ENCODE measurements around the gene NSRP1.
"Not testable (repeated sequence)": the region's sequence is repeated elsewhere in the genome, so short reads cannot be mapped to it uniquely, and the experiment has no call there.

The NSRP1 gene

GRCh38 chr17:30130121-30130520 lies 13.5 kb downstream of the NSRP1 start:
- H3K9ac ChIP-seq (ENCODE audit: low read depth, low read length) = no peak overlapping the region
- no peaks in the 10 kb centered on the region for H3K27me3 ChIP-seq (ENCODE audit: insufficient read depth, low read length)
- no peak overlapping the region for H3K4me3 ChIP-seq (ENCODE audit: low read length)
- peak overlapping the region; percentile 55 for H3K27ac ChIP-seq (ENCODE audit: low read length)
- peaks cover 62% of the 10 kb centered on the region for H3K36me3 ChIP-seq (ENCODE audit: insufficient read depth, low read depth, low read length)
- H3K4me1 ChIP-seq (ENCODE audit: insufficient read depth, low read length) = peaks cover 11% of the 10 kb centered on the region; the same call in 1 of the 2 replicates
- no peaks in the 10 kb centered on the region for H3K9me3 ChIP-seq (ENCODE audit: insufficient read depth, low read depth, low read length)

GRCh38 chr17:30132615-30133014 lies 16.0 kb downstream of the NSRP1 start:
- Histone ChIP-seq H3K4me1 (ENCODE audit: insufficient read depth, low read length) (peaks cover 11% of the 10 kb centered on the region; the same call in 1 of the 2 replicates), H3K9ac (ENCODE audit: low read depth, low read length) (no peak overlapping the region), H3K27me3 (ENCODE audit: insufficient read depth, low read length) (no peaks in the 10 kb centered on the region), H3K27ac (ENCODE audit: low read length) (no peak overlapping the region), H3K9me3 (ENCODE audit: insufficient read depth, low read depth, low read length) (no peaks in the 10 kb centered on the region), H3K4me3 (ENCODE audit: low read length) (no peak overlapping the region), H3K36me3 (ENCODE audit: insufficient read depth, low read depth, low read length) (peaks cover 56% of the 10 kb centered on the region)

GRCh38 chr17:30133197-30133596 lies 16.6 kb downstream of the NSRP1 start:
- Histone ChIP-seq H3K27me3 (ENCODE audit: insufficient read depth, low read length) (no peaks in the 10 kb centered on the region), H3K9ac (ENCODE audit: low read depth, low read length) (no peak overlapping the region), H3K27ac (ENCODE audit: low read length) (no peak overlapping the region), H3K9me3 (ENCODE audit: insufficient read depth, low read depth, low read length) (no peaks in the 10 kb centered on the region), H3K36me3 (ENCODE audit: insufficient read depth, low read depth, low read length) (peaks cover 56% of the 10 kb centered on the region), H3K4me3 (ENCODE audit: low read length) (no peak overlapping the region), H3K4me1 (ENCODE audit: insufficient read depth, low read length) (peaks cover 11% of the 10 kb centered on the region; the same call in 1 of the 2 replicates)

- peaks cover 45% of the 10 kb centered on the region for H3K36me3 ChIP-seq (ENCODE audit: insufficient read depth, low read depth, low read length)
- no peak overlapping the region for H3K4me3 ChIP-seq (ENCODE audit: low read length)
- H3K4me1 ChIP-seq (ENCODE audit: insufficient read depth, low read length) = peaks cover 11% of the 10 kb centered on the region; the same call in 1 of the 2 replicates
- no peak overlapping the region for H3K9ac ChIP-seq (ENCODE audit: low read depth, low read length)
- H3K9me3 ChIP-seq (ENCODE audit: insufficient read depth, low read depth, low read length) = no peaks in the 10 kb centered on the region
- H3K27me3 ChIP-seq (ENCODE audit: insufficient read depth, low read length) = no peaks in the 10 kb centered on the region
- no peak overlapping the region for H3K27ac ChIP-seq (ENCODE audit: low read length)
Measured at GRCh38 chr17:30134551-30134950, 17.9 kb downstream of the NSRP1 start.

GRCh38 chr17:30137158-30137557 lies 20.5 kb downstream of the NSRP1 start:
- Histone ChIP-seq H3K27me3 (ENCODE audit: insufficient read depth, low read length) (no peaks in the 10 kb centered on the region), H3K9me3 (ENCODE audit: insufficient read depth, low read depth, low read length) (no peaks in the 10 kb centered on the region), H3K36me3 (ENCODE audit: insufficient read depth, low read depth, low read length) (peaks cover 45% of the 10 kb centered on the region), H3K4me3 (ENCODE audit: low read length) (no peak overlapping the region), H3K9ac (ENCODE audit: low read depth, low read length) (no peak overlapping the region), H3K4me1 (ENCODE audit: insufficient read depth, low read length) (no peaks in the 10 kb centered on the region), H3K27ac (ENCODE audit: low read length) (no peak overlapping the region)

- not testable (repeated sequence) for H3K27me3 ChIP-seq (ENCODE audit: insufficient read depth, low read length); H3K36me3 ChIP-seq (ENCODE audit: insufficient read depth, low read depth, low read length); H3K9ac ChIP-seq (ENCODE audit: low read depth, low read length); H3K27ac ChIP-seq (ENCODE audit: low read length); H3K4me3 ChIP-seq (ENCODE audit: low read length); H3K4me1 ChIP-seq (ENCODE audit: insufficient read depth, low read length); H3K9me3 ChIP-seq (ENCODE audit: insufficient read depth, low read depth, low read length)
Measured at GRCh38 chr17:30147860-30148259, 31.2 kb downstream of the NSRP1 start.

GRCh38 chr17:30148376-30148775 lies 31.8 kb downstream of the NSRP1 start:
- H3K4me3 ChIP-seq (ENCODE audit: low read length) = no peak overlapping the region
- H3K27ac ChIP-seq (ENCODE audit: low read length) = no peak overlapping the region
- no peaks in the 10 kb centered on the region for H3K27me3 ChIP-seq (ENCODE audit: insufficient read depth, low read length)
- H3K9ac ChIP-seq (ENCODE audit: low read depth, low read length) = no peak overlapping the region
- H3K36me3 ChIP-seq (ENCODE audit: insufficient read depth, low read depth, low read length) = no peaks in the 10 kb centered on the region
- peaks cover 4% of the 10 kb centered on the region; the same call in 1 of the 2 replicates for H3K4me1 ChIP-seq (ENCODE audit: insufficient read depth, low read length)
- no peaks in the 10 kb centered on the region for H3K9me3 ChIP-seq (ENCODE audit: insufficient read depth, low read depth, low read length)

- no peaks in the 10 kb centered on the region for H3K27me3 ChIP-seq (ENCODE audit: insufficient read depth, low read length)
- H3K4me1 ChIP-seq (ENCODE audit: insufficient read depth, low read length) = peaks cover 4% of the 10 kb centered on the region; the same call in 1 of the 2 replicates
- H3K36me3 ChIP-seq (ENCODE audit: insufficient read depth, low read depth, low read length) = no peaks in the 10 kb centered on the region
- H3K9me3 ChIP-seq (ENCODE audit: insufficient read depth, low read depth, low read length) = no peaks in the 10 kb centered on the region
- no peak overlapping the region for H3K4me3 ChIP-seq (ENCODE audit: low read length)
- H3K27ac ChIP-seq (ENCODE audit: low read length) = no peak overlapping the region
- no peak overlapping the region for H3K9ac ChIP-seq (ENCODE audit: low read depth, low read length)
Measured at GRCh38 chr17:30151471-30151870, 34.9 kb downstream of the NSRP1 start.

- H3K4me1 ChIP-seq (ENCODE audit: insufficient read depth, low read length) = no peaks in the 10 kb centered on the region; the same call in 1 of the 2 replicates
- H3K4me3 ChIP-seq (ENCODE audit: low read length) = no peak overlapping the region
- H3K9me3 ChIP-seq (ENCODE audit: insufficient read depth, low read depth, low read length) = no peaks in the 10 kb centered on the region
- no peak overlapping the region for H3K9ac ChIP-seq (ENCODE audit: low read depth, low read length)
- H3K36me3 ChIP-seq (ENCODE audit: insufficient read depth, low read depth, low read length) = peaks cover 12% of the 10 kb centered on the region
- no peak overlapping the region for H3K27ac ChIP-seq (ENCODE audit: low read length)
- no peaks in the 10 kb centered on the region for H3K27me3 ChIP-seq (ENCODE audit: insufficient read depth, low read length)
Measured at GRCh38 chr17:30153463-30153862, 36.8 kb downstream of the NSRP1 start.

GRCh38 chr17:30155389-30155788 lies 38.8 kb downstream of the NSRP1 start:
- H3K36me3 ChIP-seq (ENCODE audit: insufficient read depth, low read depth, low read length) = peaks cover 12% of the 10 kb centered on the region

GRCh38 chr17:30158896-30159625 lies 42.4 kb downstream of the NSRP1 start:
- Histone ChIP-seq H3K36me3 (ENCODE audit: insufficient read depth, low read depth, low read length) (peaks cover 12% of the 10 kb centered on the region), H3K27ac (ENCODE audit: low read length) (no peak overlapping the region), H3K9ac (ENCODE audit: low read depth, low read length) (no peak overlapping the region), H3K9me3 (ENCODE audit: insufficient read depth, low read depth, low read length) (no peaks in the 10 kb centered on the region), H3K4me3 (ENCODE audit: low read length) (no peak overlapping the region), H3K27me3 (ENCODE audit: insufficient read depth, low read length) (no peaks in the 10 kb centered on the region), H3K4me1 (ENCODE audit: insufficient read depth, low read length) (no peaks in the 10 kb centered on the region)

More at GRCh38 chr17:30155389-30155788, 38.8 kb downstream of the NSRP1 start:
- H3K4me3 ChIP-seq (ENCODE audit: low read length) = no peak overlapping the region
- no peaks in the 10 kb centered on the region for H3K9me3 ChIP-seq (ENCODE audit: insufficient read depth, low read depth, low read length)
- no peaks in the 10 kb centered on the region for H3K27me3 ChIP-seq (ENCODE audit: insufficient read depth, low read length)
- H3K27ac ChIP-seq (ENCODE audit: low read length) = no peak overlapping the region
- no peaks in the 10 kb centered on the region for H3K4me1 ChIP-seq (ENCODE audit: insufficient read depth, low read length)
- no peak overlapping the region for H3K9ac ChIP-seq (ENCODE audit: low read depth, low read length)

- Histone ChIP-seq H3K27ac (ENCODE audit: low read length) (no peak overlapping the region), H3K36me3 (ENCODE audit: insufficient read depth, low read depth, low read length) (peaks cover 20% of the 10 kb centered on the region), H3K4me1 (ENCODE audit: insufficient read depth, low read length) (no peaks in the 10 kb centered on the region), H3K9ac (ENCODE audit: low read depth, low read length) (no peak overlapping the region), H3K4me3 (ENCODE audit: low read length) (no peak overlapping the region), H3K9me3 (ENCODE audit: insufficient read depth, low read depth, low read length) (no peaks in the 10 kb centered on the region), H3K27me3 (ENCODE audit: insufficient read depth, low read length) (no peaks in the 10 kb centered on the region)
Measured at GRCh38 chr17:30160419-30161172, 44.0 kb downstream of the NSRP1 start.
